ENCODE measurements around the gene PEX10. TPM values are rescaled to one million over a fixed set of nuclear protein-coding genes. Genes with fewer than 3 reads are reported as not detected.

PEX10 gene
- polyA plus RNA-seq, 1 donor from 2014 or later, result 30.1 TPM

GRCh38 chr1:2408456-2408855 is 3.9 kb downstream of the PEX10 start:
- Histone ChIP-seq H3K9me3 (ENCODE audit: low read length) (no peaks in the 10 kb centered on the region), H3K36me3 (ENCODE audit: insufficient read depth, low read length) (no peaks in the 10 kb centered on the region)
- TF ChIP-seq MXI1 (conservative IDR thresholded peaks at IDR 0.05; ENCODE audit: poor library complexity, severe bottlenecking), result no peak
- TF ChIP-seq TAF1 (IDR thresholded peaks at IDR 0.05; ENCODE audit: low read depth), result no peak
- no peak for TF ChIP-seq POLR2AphosphoS5 (IDR thresholded peaks at IDR 0.05)
- no peak for TF ChIP-seq REST (IDR thresholded peaks at IDR 0.05; ENCODE audit: borderline replicate concordance)
- TF ChIP-seq CTCF (IDR thresholded peaks at IDR 0.05; ENCODE audit: poor library complexity, severe bottlenecking), result no peak

GRCh38 chr1:2407991-2408275 is 4.4 kb downstream of the PEX10 start:
- H3K9ac ChIP-seq (ENCODE audit: low read length), result no peak overlapping the region
- no peak overlapping the region for H2AFZ ChIP-seq (ENCODE audit: low read depth, low read length)
- no peaks in the 10 kb centered on the region for H3K9me3 ChIP-seq (ENCODE audit: low read length)
- TF ChIP-seq EZH2 (IDR thresholded peaks at IDR 0.05; ENCODE audit: borderline replicate concordance, insufficient read depth, low read length, poor library complexity, severe bottlenecking) (no peak), REST (IDR thresholded peaks at IDR 0.05; ENCODE audit: borderline replicate concordance) (no peak), RAD21 (conservative IDR thresholded peaks at IDR 0.05) (no peak)
- H3K4me3 ChIP-seq (ENCODE audit: low read length), result no peak overlapping the region
- H3F3A ChIP-seq (ENCODE audit: insufficient read depth, low read length, poor library complexity, severe bottlenecking), result no peaks in the 10 kb centered on the region
- no peaks in the 10 kb centered on the region for H3K36me3 ChIP-seq (ENCODE audit: insufficient read depth, low read length)
- H3K27ac ChIP-seq (ENCODE audit: low read length), result no peak overlapping the region
- H3K9me2 ChIP-seq (ENCODE audit: insufficient read depth, low read length), result no peaks in the 10 kb centered on the region
- no peaks in the 10 kb centered on the region for H4K20me1 ChIP-seq (ENCODE audit: insufficient read depth)
- H3K27me3 ChIP-seq (ENCODE audit: insufficient read depth, low read depth, low read length), result no peaks in the 10 kb centered on the region
- no peak overlapping the region for H3K4me2 ChIP-seq (ENCODE audit: low read length)
- H3K79me2 ChIP-seq (replicated peaks; ENCODE audit: insufficient read depth, low read length), result no peaks in the 10 kb centered on the region

More at GRCh38 chr1:2408456-2408855, 3.9 kb downstream of the PEX10 start:
- no peaks in the 10 kb centered on the region for H3F3A ChIP-seq (ENCODE audit: insufficient read depth, low read length, poor library complexity, severe bottlenecking)
- no peaks in the 10 kb centered on the region for H3K27me3 ChIP-seq (ENCODE audit: insufficient read depth, low read depth, low read length)
- no peaks in the 10 kb centered on the region for H3K9me2 ChIP-seq (ENCODE audit: insufficient read depth, low read length)
- no peak overlapping the region for H3K27ac ChIP-seq (ENCODE audit: low read length)
- H3K79me2 ChIP-seq (replicated peaks; ENCODE audit: insufficient read depth, low read length), result no peaks in the 10 kb centered on the region
- no peak overlapping the region for H3K4me2 ChIP-seq (ENCODE audit: low read length)
- H2AFZ ChIP-seq (ENCODE audit: low read depth, low read length), result no peak overlapping the region
- no peak overlapping the region for H3K9ac ChIP-seq (ENCODE audit: low read length)
- no peak overlapping the region for H3K4me3 ChIP-seq (ENCODE audit: low read length)
- H4K20me1 ChIP-seq (ENCODE audit: insufficient read depth), result no peaks in the 10 kb centered on the region

Measured in neural cell (in vitro differentiated cells).